GM18502 (cell line): ENCODE data around the gene ILF3.

Experiments
- ATAC-seq: cut with Tn5 transposase; IDR thresholded peaks from one replicate; pipeline ENCODE4 v1.9.1; 2021; ENCODE audit warnings: mild to moderate bottlenecking; ENCODE audit not compliant: unreplicated experiment, poor library complexity

ILF3 gene

GRCh38 chr19:10653732-10654609 is at the start of gene ILF3:
Gene ILF3, plus strand, starts transcription at chr19:10654346. Its CDS starts 16,260 bp downstream, at chr19:10670606.
- ATAC-seq, result peak; percentile 71

- no peak for ATAC-seq
Measured at GRCh38 chr19:10604460-10604980, 49.6 kb upstream of the ILF3 start.

DNA sequence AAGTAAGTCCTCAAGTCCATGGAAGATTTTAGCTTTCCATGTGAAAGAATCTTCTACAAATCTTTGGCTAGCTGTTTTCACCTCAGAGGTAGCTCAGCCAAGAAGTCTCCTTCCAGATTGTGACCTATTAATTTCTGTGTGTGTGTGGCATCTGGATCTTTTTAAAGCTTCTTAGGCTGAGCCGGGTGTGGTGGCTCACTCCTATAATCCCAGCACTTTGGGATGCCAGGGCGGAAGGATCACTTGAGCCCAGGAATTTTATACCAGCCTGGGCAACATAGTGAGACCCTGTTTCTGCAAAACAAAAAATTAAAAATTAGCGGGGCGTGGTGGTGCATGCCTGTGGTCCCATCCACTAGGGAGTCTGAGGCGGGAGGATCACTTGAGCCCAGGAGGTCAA is 42.2 kb upstream of the ILF3 start:
- no peak for ATAC-seq

DNA sequence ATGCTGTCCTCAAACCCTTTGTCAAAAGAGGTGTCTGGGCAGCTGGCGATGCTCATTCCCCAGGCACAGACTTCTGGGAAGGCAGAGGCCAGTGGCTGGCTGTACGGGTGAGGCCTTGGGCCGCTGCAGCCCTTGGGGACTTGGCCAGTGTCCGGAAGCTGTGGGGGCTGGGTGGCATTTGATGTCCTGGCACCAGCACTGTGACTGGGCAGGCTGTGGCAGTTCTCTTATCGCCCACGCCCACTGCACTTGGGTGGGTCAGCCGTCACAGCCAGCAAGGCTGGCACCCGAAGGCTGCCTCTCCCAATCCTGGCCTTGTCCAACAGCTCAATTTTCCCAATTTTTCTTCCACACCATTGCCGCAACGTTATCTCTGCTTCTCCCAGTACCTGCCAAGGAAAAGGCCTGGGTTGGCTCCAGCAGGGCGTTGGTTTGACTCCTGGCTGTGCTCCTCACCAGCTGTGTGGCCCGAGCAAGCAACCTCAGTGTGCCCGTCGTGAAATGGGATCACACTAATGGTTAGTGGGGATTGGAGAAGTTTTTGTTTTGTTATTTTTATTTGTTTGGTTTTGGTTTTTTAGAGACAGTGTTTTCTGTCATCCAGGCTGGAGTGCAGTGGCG is 41.5 kb upstream of the ILF3 start:
- no peak for ATAC-seq

DNA sequence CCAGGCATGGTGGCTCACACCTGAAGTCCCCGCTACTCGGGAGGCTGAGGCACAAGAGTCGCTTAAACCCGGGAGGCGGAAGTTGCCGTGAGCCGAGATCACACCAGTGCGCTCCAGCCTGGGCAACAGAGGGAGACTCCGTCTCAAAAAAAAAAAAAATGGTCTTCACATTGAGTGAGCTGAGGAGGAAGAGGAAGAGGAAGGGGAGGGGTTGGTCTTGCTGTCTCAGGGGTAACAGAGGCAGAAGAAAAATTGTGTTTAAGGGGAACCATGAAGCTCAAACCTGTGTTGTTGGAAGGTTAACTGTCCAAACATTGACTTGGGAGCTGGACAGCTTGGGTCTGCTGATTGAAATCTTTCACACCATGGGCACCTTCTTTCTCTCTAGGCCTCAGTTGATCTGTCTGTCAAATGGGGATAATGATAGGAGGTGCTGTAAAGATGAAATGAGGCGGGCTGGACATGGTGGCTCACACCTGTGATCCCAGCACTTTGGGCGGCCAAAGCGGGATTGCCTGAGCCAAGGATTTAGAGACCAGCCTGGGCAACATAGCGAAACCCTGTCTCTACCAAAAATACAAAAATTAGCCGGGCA is 38.6 kb upstream of the ILF3 start:
- ATAC-seq, result no peak

- no peak for ATAC-seq
Measured at GRCh38 chr19:10617409-10618121, 36.6 kb upstream of the ILF3 start.

GRCh38 chr19:10618846-10619245 is 35.3 kb upstream of the ILF3 start:
- no peak for ATAC-seq

- no peak for ATAC-seq
Measured at GRCh38 chr19:10620786-10621185, 33.4 kb upstream of the ILF3 start.

- no peak for ATAC-seq
Measured at GRCh38 chr19:10621966-10622365, 32.2 kb upstream of the ILF3 start.

DNA sequence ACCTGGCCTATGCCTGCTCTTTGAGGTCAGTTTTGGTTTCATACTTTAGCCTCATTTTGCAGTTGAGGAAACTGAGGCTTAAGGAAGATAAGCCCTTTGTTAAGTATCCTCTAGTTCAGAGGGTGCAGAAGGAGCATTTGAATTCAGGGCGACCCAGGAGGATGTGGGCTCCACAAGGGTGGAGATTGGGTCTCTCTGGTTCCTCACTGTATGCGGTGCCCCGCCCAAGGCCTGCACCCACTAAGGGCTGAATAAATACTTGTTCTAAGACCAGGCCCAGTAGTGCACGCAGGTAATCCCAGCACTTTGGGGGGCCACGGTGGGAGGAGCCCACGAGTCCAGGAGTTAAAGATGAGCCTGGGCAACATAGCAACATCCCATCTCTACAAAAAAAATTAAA is 29.6 kb upstream of the ILF3 start:
- no peak for ATAC-seq

DNA sequence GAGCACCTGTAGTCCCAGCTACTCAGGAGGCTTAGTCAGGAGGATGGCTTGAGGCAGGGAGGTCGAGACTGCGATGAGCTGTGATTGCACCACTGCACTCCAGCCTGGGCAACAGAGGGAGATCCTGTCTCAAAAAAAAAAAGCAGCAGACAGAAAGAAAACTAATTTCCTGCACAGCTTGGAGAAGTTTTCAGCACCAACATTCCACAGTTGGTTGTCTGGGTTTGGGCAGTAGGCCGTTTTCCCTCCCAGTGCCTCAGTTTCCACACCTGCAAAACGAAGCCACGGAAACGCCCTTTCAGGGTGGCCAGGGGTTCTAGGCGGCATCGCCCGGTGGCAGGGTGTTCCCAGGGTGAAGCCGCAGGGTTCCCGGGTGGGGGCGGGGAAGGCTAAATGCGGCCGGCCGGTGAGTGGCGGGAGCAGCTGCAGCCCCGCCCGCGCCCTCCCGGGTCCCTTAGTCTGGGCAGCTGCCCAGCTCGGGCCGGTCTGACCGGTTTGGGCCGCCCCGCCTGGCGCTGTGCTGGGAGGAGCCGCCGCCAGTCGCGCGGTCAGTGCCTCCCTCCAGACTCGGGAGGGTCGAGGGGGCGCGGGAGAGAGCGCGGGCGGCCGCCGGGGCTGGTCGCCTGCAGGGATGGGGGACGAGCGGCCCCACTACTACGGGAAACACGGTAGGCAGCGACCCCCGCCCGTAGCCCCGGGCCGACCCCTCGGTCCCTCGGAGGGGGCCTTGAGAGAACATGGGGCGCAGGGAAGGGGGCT is 29.0 kb upstream of the ILF3 start, which contains the start of gene SLC44A2:
Gene SLC44A2 (plus strand): TSS at position 551 of the 759 bp plus-strand sequence. CDS start 81 bp downstream, at position 632.
- ATAC-seq, result no peak

DNA sequence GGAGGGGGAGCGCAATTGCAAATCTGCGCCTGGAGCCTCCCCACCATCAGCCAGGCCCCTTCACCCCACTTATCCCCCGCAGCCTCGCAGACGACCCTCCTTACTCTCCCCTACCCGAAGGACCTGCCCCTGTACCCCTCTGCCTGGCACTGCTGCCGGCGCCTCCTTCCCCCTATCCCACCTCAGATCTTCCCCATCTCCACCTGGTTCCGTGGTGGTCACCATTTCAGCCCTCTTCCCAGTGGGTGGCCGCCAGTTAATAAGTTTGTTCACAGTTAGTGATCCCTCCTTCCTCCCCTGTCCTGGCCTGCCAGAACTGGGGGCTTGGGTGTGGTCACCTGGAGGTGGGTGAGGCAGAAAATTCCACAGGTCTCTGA is 28.4 kb upstream of the ILF3 start:
- ATAC-seq, result no peak

DNA sequence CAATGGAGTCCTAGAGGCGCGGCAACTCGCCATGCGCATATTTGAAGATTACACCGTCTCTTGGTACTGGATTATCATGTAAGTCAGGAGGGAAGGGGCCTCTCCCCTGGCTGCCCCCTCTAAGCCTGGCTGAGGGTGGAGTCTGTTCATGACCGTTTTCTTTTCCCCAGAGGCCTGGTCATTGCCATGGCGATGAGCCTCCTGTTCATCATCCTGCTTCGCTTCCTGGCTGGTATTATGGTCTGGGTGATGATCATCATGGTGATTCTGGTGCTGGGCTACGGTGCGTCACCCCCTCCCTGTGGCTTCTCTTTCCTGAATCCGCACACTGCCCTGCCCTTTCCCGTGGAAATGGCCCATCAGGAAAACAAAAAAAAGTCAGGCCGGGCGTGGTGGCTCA is 22.3 kb upstream of the ILF3 start:
- ATAC-seq, result no peak

- no peak for ATAC-seq
Measured at GRCh38 chr19:10634430-10634829, 19.7 kb upstream of the ILF3 start.

GRCh38 chr19:10634963-10635362 is 19.2 kb upstream of the ILF3 start:
- ATAC-seq, result no peak

GRCh38 chr19:10636304-10636972 is 17.7 kb upstream of the ILF3 start:
- no peak for ATAC-seq

- no peak for ATAC-seq
Measured at GRCh38 chr19:10637894-10638293, 16.3 kb upstream of the ILF3 start.

- ATAC-seq, result no peak
Measured at GRCh38 chr19:10639836-10640235, 14.3 kb upstream of the ILF3 start.

- no peak for ATAC-seq
Measured at GRCh38 chr19:10640361-10640760, 13.8 kb upstream of the ILF3 start.
